ENCODE measurements around the gene NOA1.

The NOA1 gene

DNA sequence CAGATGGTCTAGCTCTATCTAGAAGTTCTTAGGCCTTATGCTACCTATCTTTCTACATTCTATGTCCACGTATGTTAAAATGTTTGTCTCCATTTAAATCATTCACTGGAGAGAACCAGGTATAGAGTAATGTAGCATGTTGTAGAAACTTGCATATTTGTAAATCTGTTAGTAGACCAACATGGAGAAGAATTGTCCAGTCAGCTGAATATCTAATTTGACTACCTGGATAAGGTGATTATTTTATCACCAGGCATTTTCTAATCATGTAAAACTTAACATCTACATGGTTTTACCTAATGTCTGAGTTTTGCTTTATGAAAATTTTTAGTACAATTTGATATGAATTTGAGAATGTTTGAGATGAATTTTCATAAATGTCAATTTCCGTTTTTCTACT is 50.2 kb downstream of the NOA1 start:
- TF ChIP-seq, protein P1, sequence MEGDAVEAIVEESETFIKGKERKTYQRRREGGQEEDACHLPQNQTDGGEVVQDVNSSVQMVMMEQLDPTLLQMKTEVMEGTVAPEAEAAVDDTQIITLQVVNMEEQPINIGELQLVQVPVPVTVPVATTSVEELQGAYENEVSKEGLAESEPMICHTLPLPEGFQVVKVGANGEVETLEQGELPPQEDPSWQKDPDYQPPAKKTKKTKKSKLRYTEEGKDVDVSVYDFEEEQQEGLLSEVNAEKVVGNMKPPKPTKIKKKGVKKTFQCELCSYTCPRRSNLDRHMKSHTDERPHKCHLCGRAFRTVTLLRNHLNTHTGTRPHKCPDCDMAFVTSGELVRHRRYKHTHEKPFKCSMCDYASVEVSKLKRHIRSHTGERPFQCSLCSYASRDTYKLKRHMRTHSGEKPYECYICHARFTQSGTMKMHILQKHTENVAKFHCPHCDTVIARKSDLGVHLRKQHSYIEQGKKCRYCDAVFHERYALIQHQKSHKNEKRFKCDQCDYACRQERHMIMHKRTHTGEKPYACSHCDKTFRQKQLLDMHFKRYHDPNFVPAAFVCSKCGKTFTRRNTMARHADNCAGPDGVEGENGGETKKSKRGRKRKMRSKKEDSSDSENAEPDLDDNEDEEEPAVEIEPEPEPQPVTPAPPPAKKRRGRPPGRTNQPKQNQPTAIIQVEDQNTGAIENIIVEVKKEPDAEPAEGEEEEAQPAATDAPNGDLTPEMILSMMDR (IDR thresholded peaks at IDR 0.05) = no peak

DNA sequence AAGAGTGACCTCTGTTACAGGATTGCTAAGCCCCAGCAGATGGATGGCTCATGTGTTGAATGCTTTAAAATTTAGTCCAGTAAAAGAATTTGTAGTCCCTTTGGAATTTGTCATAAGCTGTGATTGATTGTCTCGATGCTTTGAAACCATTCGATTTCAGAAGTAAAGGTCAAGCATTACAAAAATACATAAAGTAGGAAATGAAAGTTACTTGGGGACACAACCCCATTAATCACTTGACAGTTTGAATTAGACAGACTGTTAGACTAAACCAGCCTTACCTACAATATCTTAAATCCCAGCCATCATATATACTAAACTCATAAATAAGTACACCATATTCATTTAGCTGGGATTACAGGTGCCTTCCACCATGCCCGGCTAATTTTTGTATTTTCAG is 63.1 kb downstream of the NOA1 start:
- TF ChIP-seq, protein P1 (IDR thresholded peaks at IDR 0.05) = no peak
